ENCODE data around the gene FKBP1A.

- TF ChIP-seq CTCF (IDR thresholded peaks at IDR 0.05), result no peak
- no peak for TF ChIP-seq POLR2A (IDR thresholded peaks at IDR 0.05)
These were observed 49.5 kb upstream of the FKBP1A start for GRCh38 chr20:1442304-1442703.

All from testis (tissue), 2 donors.